Activated CD4-positive, alpha-beta T cell treated with anti-CD3 and anti-CD28 coated beads, Interleukin-2, amount 50 U/mL, for 16 hours (primary cell): ENCODE data around the gene PTMA.

Experiments
- DNase-seq: peaks from one replicate; pipeline ENCODE4 v3.0.0-alpha.2; 2020

Gene PTMA

DNA sequence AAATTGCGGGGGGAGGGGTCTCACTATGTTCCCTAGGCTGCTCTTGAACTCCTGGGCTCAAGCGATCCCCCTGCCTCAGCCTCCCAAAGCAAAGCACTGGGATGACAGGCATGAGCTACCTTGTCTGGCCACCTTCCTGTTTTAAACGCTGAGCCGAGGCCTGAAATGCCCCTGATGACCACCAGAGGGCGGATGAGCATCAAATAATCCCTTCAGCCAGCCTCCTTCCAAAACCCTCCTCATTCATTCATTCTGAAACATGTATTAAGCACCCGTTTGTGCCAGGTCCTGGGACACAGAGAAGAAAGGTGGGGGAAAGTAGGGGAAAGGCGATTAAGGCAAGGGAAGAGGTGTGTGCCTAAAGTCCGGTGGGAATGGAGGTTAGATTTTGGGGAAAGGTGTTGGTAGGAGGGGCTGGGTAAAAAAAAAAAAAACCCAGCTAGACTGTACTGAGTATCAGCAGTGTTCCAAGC lies 30.7 kb upstream of the PTMA start:
- DNase-seq = peak; percentile 88

DNA sequence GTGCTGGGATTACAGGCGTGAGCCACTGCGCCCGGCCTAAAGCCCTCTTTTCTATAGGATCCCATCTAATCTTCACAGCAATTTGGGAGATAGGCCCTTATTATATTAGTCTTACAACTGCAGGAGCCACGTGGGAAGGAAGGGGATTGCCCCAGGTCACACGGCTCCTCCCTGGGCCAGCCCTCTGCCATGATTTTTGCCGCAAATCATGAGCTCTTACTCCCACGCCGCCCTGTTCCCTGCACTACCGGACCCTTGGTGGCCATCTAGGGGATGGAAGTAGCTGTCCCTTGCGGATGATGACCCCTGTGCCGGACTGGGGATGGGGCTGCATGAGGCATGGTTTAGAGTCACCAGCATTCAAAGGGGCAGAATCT lies 28.4 kb upstream of the PTMA start:
- DNase-seq = no peak

DNA sequence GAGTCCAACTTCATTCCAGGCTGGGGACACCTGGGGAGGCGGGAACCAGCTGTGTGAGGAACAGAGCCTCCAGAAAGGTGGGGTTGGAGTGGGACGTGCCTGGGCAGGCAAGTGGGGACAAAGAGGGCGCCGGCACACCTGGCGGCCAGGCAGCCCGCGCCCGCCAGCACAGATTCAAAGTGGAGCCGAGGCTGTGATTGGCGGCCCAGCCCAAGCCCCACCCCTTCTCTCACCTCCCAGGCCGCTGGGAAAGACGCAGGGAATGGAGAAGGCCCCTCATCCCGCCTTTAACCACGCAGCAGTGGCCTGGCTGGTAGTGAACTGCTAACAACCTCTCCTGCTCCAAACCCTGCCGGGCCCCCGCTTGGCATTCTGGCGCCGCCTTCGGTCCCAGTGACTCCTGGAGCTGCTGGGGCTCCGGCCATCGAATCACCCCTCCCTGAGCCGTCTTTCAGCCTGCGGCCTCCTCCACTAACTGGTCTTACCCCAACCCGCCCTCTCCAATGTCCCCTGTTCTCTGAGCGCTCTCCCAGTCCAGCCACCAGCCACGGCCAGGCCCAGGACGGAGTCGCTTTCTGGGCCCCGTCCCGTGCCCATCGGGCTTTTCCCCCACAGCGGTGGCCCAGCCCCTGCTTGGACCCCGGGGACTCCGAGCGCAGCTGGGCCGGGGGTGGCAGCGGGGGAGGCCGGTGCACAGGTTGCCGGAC lies 27.9 kb upstream of the PTMA start:
- DNase-seq = no peak

DNA sequence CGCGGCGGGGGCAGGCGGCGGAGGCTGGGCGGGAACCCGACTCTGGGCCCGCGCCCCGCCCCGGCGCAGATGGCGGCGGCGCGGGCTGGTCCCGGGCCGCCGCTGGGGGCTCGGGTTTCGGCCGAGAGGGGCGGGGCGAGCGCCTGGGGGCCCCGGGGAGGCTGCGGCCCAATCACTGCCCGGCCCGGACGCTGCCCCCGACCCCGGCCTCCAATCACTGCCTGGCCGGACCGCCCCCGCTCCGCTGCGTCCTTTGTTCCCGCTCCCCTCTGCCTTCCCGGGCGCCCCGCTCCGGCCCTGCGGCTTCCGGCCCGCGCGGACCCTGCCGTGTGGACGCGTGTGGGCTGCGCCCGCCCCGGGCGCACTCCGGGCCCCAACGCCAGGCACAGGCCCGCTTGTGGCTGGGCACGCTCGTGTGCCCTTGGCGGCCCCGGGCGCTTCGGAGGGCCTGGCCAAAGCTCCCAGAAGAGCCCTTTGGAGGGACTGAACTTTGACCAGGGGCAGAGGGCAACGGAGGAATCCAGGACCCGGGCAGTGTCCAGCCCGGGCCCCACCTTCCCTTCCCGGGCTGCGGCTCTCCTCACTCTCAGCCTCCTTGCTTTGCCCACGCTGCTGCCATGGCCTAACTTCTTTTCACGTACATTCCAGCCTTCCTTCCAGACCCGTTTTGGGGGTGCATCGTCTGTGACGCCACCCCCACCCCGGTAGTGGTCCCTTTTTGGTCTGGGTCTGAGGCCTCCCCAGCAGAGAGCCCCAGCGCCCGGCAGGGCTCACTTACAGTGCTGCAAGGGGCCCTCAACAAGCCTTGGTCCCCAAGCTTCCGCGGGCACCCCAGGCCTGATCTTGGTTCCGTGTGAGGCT lies 27.1 kb upstream of the PTMA start:
- no peak for DNase-seq

DNA sequence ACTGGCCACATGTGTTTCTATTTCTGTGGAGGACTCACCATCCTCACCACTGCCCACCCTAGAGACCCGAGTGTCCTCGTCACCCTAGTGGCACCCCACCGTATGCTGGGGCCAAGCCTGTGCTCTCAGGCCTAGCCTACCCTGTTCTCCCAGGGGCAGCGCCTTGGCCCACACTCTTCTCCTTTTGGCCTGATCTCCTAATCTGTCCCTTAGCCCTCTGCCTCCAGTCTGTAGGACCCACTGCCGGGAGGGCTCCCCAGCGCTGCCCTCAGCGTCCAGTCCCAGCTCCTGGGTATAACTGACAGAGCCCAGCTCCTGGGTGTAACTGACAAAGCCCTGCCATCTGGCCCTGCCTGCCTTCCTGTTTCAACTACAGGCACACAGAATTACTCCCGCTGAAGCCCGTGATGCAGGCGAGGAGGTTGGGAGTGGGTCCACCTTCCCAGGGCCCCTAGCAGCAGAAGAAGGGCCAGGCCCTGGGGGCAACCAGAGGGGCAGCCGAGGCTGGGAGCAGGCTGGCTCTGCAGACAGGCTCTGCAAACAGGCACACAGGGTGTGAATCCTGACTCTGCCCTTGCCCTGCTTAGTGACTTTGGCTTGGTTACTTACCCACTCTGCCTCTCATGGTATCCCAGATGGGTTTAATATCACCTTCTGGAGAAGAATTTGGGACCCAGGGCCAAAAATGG lies 25.6 kb upstream of the PTMA start:
- DNase-seq = no peak

DNA sequence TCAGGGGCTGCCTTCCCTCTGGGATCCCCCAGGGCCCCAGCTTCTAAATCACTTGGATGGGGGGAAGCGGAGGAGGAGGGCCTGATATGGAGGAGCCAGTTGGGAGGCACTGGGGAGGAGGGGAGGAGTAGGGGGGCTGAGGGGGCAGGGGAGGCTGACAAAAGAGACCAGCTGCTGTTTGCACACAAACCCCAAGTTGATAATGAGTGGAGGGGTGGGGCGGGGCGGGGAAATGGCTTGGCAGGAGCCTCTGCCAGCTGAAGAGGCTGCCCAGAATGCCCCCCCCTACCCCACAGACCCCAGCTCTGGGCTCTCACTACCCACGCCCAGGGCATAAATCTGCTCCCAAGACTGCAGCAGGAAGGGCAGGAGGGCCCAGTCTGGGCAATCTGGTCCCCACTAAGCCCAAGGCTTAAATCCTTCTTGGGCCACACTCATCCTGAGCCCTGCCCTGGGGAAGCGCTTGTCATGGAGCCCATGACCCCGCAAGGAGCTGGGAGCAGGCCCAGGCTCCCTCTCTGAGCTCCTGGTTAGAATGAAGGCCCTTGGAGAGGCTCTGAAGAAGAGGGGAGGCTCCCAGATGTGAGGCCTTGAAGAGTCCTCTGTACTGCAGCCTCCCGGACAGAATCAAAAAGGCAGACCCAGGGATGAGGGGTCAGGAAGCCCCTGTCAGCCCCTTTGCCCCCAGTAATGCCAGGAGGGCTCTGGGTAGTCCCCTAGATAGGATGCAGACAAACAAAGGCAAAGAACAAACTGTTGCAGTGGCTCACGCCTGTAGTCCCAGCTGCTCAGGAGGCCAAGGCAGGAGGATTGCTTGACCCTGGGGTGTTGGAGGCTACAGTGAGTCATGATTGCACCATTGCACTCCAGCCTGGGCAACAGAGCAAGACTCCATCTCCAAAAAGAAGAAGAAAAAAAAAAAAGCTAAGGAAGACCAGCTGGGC lies 24.8 kb upstream of the PTMA start:
- DNase-seq = no peak

DNA sequence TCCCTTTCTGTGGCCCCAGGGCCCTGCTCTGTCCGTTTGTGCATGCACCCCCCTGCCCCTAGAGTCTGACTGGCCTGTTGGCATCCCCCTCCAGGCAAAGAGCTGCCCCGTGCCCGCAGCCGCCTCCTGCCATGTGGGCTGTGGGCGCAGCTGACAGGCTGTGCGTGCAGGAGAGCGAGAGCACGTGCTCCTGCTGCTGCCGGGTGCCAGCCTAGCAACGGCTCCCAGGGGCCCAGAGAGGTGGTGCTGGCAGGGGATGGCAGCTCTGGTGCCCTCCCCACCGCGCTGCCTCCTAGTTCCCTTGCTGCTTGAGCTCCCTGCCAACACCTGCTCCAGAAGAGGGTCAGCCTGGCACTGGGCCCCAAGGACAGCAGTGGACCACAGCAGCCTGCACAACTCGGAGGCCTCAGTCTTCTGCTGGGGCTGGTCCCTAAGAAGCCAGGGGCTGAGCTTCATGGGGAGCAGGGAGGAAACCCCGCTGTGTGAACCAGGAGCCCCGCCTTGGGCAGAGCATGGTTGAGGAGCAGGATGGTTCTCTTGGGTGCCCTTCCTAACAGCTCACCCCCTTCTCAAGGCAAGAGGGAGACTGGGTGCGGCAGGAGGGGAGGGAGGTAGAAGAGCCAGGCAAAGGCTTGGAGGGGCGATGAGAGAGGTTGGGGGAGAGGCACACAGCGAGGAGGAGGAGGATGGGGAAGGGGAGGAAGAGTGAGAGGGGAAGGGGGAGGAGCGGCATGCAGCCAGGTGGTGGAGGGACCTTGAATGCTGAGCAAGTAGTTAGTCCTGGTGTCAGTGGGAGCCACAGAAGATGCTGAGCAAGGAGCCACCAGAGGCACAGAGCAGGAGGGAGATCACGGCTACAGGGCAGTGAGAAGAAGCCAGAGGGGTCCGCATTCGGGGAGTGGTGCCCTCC lies 23.8 kb upstream of the PTMA start:
- no peak for DNase-seq

DNA sequence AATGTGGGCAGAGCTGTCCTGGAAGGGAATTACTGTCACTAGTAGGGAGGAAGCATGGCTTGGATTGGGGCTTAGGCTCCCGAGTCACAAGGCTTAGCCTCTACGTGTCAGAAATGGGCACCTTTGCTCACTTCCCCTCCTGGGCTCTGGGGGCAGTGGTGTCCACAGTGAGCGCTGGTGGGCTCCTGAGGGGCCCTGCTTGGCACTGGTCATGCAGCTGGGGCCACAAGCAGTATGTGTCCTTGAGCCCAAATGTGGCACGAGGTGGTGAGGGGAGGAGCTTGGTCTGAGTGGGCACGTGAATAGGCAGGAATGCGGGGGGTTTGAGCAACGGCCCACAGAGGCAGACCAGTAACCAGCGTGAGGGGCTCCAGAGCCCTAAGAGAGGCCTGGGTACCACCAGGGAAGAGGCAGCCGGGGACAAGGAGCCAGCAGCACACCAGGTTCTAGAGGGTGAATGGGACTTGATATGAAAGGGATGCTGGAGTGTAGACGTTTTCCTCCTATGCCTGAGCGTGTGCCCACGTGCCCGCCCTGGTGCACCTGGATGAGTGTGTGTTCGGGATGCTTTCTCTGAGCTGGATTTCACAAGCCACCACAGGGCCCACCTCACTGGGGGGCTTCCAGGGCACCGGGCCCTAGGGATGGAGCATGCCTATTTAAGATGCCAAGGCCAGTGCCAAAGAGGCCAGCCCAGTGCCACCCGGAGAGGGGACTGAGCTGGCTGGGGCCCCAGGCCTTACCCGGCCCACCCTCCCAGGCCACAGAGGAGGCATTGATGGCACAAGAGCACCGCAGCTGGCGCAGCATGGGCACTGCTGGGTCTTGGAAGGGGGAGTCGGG lies 22.8 kb upstream of the PTMA start:
- DNase-seq = no peak

DNA sequence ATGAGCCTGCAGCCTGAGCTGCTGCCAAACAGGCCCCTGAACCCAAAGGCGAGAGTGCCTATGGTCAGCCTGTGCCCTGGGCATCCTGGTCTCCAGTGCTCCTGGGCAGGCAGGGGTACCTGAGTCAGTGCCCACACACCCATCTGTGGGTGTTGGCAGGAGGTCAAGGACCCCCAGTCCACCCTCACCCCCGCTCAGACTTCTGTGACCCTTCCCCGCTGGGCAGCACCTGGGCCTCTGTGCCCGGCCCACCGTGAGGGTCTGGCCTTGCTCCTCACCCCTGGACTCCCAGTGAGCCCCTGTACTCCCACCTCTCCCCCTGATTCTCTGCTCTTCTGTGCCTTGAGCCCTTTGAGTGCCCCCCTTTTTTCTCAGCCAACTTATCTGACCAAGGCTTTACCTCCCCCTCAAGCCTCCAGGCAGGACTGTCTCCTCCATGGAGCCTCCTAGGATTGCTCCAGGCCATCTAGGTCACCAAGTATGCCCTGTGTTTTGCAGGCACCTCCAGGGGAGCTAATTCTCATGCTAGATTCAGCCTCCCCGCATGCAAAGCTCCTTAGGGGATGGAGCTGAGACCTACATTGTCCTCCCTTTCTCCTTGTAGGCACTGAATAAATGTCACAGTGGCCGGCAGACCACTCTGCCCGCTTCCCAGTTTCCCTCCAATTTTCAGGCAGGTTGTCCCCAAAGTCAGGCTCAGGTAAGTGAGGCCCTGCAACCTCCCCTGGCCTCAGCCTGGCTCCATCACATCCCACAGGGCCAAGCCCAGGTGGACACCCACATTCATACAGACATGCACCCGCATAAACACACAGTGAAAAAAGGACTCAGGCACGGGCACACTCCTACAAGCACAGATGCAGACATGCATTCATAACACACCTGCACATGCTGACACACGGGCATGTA lies 21.9 kb upstream of the PTMA start:
- no peak for DNase-seq

DNA sequence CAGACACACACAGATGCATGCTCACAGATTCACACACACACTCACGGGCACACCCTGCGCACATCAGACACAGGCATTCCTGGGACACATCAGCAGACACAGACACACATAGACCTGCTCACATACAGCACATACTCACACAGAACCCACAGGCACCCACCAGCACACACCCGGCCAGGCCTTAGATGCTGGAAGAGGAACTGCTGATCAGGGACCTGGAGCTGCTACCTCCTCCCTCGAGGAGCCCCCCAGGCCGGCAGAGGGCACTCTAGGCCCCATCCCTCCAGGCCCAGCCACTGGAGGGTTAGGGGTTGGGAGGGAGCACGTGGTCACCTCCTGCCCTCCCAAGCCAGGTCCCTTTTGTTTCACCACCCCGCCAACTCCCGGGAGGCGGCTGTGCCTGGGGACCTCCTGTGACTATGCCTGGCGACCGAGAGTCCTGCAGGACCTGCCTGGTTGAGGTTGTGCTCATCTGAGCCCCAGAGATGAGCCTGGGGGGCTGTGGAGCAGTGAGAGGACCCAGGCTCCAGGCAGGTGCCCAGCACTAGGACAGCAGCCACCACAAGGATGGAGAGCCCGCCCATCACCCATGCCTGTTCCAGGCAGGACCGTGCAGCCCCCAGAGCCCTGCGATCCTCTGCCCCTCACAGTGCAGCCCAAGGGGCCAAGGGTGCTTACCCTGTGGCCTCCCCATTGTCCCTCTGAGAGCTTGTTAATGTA lies 21.0 kb upstream of the PTMA start:
- DNase-seq = peak; percentile 67

DNA sequence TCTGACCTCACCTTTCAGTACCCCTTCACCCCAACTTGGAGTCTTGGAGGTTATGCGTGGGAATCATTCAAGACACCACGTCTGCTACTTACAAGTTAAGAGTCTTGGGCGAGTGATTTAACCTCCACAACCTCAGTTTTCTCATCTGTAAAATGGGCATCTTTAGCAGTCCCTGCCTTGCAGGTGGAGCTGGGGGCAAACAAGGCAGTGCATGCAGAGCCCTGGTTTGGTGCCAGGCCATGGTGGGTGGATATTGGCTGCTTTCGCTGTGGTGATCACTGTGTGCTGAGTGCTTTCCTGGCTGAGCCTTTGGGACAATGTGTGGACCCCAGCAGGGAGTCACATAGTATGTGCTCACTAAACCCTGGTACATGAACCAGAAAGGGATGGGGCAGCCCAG lies 20.4 kb upstream of the PTMA start:
- DNase-seq = no peak

DNA sequence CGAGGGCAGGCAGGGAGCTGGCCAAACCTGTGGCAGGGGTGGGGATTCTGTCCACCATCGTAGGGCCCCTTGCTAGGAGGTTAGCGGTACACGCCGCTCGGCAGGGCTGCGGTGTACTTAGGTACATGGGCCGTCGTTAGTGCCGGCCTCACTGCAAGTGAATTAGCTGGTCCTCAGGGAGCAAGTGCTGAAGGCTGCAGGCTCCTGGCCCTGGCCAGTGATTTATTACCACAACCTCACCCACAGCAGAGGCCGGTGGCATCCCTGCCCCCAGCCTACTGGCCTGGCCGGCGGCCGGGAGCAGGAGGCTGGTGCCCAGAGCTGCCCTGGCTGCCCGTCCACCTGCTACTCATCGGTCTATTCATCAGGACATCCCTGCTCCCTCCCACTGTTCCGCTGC lies 19.6 kb upstream of the PTMA start:
- no peak for DNase-seq

DNA sequence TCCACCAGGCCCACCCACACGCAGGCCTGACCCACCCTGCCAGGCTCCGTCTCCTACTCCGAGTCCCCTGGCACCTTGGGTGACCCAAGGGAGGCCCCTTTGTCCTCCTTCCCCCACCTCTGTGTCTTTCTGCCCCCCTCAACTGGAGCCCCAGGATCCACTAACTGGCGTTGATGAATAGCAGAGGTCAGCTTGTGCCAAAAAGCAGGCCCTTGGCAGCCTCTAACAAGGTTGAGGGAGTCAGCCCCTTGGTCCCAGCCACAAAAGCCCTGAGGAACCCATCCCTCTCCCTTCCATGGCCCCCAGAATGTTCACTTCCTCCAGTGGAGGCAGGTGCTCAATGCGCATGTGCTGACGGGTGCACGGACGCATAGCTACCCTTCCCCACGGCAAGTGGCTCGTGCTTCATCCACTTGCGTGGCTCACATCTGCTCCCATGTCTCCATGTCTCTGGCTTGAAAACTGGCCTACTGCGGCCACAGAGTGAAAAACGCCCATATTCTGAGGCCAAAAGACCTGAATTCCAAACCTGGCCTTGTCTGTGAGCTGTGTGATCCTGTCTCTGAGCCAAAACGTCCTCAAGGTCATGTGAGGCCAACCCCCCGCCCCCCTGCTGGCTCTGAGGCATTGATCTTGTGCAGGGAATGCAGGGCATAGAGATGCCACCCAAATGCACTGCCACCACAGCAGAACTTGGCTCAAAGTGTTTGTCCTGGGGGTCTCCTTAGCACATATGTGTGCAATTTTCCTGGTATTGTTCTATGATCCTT lies 19.0 kb upstream of the PTMA start:
- DNase-seq = no peak

DNA sequence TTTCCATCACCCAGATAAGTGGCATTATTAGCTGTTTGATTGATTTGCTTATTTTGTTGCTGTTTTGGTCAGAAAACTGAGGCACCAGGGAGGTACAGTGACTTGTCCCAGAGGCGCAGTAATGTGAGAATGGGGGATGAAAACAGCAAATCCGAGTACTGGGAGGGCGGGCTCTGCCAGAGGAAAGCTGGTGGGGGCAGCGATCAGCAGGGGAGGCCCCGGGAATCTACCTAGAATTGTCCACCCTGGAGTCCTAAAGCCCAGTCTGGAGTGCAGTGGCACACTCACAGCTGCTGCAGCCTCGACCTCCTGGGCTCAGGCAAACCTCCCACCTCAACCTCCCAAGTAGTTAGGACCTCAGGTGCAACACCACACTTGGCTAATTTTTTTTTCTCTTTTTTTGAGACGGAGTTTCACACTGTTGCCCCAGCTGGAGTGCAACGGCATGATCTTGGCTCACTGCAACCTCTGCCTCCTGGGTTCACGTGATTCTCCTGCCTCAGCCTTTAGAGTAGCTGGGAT lies 17.0 kb upstream of the PTMA start:
- DNase-seq = no peak

DNA sequence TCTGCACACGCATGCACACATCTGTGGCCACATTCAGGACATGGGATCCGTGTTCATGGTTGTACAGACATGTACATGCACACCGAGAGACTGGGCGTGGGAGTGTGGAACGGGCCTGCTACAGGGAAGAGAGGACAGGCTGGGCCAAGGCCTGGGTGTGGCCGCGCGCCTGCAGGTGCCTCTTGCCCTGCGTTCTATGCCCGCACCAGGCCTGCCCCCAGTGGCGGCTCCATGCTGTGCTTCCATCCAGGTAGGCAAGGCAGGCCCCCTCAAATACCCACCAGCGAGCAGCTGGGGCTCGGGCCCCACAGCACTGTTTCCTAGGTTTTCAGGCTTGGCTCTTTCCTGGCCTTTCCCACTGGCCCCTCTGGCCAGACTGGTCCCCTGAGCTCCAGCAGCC lies 15.5 kb upstream of the PTMA start:
- no peak for DNase-seq

DNA sequence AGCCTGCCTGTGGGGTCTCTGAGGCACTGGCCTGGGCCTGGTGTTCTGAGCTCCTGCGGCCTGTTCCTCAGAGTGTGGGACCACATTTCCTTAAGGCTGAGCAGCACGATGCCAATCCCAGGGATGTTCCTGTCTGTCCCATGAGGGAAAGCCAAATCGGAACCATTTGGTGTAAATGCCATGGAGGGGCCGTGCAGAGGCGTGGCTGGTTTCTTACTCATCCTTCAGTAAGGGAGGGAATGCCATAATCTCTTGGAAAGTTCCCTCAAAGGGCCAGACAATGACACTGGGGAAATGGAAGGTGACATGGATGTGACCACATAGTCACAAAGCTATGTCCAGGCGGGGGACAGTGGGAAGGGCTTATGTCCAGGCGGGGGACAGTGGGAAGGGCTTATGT lies 14.4 kb upstream of the PTMA start:
- no peak for DNase-seq

DNA sequence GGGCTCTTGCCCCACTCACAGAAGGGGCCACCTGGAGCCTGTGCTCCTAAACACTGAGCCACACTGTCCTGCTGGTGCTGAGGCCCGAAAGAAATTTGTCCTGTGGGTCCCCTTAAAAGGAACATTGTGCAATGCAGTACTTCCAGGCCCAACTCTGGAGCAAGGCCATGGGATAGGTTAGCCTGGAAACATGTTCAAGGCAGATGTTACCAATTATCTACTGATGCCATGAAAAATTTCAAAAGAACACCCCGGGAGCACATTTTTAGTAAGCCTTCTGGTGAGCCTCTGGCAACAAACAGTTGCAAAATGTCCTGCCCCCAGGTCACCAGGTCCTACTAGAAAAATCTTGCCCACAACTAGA lies 12.3 kb upstream of the PTMA start:
- no peak for DNase-seq

DNA sequence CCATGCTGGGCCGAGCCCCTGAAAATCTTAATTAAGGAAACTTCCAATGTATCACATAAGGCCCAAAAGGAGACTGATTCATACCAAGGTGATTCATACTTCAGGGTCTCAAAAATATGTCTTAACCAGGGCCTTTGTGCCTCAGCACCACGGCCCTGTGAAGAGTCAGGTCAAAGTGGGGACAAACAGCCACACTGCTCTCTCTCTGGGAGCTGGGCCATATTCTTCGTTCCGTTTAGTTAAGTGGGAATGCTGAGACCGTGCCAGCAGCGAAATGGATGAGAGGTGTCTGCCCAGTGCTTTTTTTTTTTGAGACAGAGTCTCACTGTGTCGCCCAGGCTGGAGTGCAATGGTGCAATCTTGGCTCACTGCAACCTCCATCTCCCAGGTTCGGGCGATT lies 9.3 kb upstream of the PTMA start:
- DNase-seq = no peak
